Measurements from ENCODE around the gene DNAJC16.

- TF ChIP-seq, protein P1, sequence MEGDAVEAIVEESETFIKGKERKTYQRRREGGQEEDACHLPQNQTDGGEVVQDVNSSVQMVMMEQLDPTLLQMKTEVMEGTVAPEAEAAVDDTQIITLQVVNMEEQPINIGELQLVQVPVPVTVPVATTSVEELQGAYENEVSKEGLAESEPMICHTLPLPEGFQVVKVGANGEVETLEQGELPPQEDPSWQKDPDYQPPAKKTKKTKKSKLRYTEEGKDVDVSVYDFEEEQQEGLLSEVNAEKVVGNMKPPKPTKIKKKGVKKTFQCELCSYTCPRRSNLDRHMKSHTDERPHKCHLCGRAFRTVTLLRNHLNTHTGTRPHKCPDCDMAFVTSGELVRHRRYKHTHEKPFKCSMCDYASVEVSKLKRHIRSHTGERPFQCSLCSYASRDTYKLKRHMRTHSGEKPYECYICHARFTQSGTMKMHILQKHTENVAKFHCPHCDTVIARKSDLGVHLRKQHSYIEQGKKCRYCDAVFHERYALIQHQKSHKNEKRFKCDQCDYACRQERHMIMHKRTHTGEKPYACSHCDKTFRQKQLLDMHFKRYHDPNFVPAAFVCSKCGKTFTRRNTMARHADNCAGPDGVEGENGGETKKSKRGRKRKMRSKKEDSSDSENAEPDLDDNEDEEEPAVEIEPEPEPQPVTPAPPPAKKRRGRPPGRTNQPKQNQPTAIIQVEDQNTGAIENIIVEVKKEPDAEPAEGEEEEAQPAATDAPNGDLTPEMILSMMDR (IDR thresholded peaks at IDR 0.05; ENCODE audit: low read depth, low read length) = no peak
- no peak for TF ChIP-seq EZH2phosphoT487 (IDR thresholded peaks at IDR 0.05; ENCODE audit: low read depth)
Observed at GRCh38 chr1:15506831-15507230, 19.8 kb upstream of the DNAJC16 start.

All from OCI-LY3 (cell line).